ENCODE data around the gene NBPF1.
"Not testable (repeated sequence)": the region's sequence is repeated elsewhere in the genome, so short reads cannot be mapped to it uniquely, and the experiment has no call there.

NBPF1 gene

GRCh38 chr1:16641159-16641975 lies 28.0 kb upstream of the NBPF1 start:
- not testable (repeated sequence) for DNase-seq

- not testable (repeated sequence) for DNase-seq
These were observed 26.0 kb upstream of the NBPF1 start for GRCh38 chr1:16639091-16640031.

GRCh38 chr1:16637941-16638778 lies 24.8 kb upstream of the NBPF1 start:
- not testable (repeated sequence) for DNase-seq

GRCh38 chr1:16636551-16637195 lies 23.3 kb upstream of the NBPF1 start:
- not testable (repeated sequence) for DNase-seq

- not testable (repeated sequence) for DNase-seq
These were observed 22.6 kb upstream of the NBPF1 start for GRCh38 chr1:16635959-16636358.

GRCh38 chr1:16633540-16634282 lies 20.3 kb upstream of the NBPF1 start:
- DNase-seq: not testable (repeated sequence)

GRCh38 chr1:16632044-16632850 lies 18.9 kb upstream of the NBPF1 start:
- not testable (repeated sequence) for DNase-seq

GRCh38 chr1:16631248-16632043 lies 18.1 kb upstream of the NBPF1 start:
- DNase-seq: no peak

- DNase-seq: no peak
These were observed 17.4 kb upstream of the NBPF1 start for GRCh38 chr1:16630661-16631247.

- DNase-seq: not testable (repeated sequence)
These were observed 16.7 kb upstream of the NBPF1 start for GRCh38 chr1:16629916-16630530.

- no peak for DNase-seq
These were observed 15.2 kb upstream of the NBPF1 start for GRCh38 chr1:16628361-16629111.

- not testable (repeated sequence) for DNase-seq
These were observed 13.1 kb upstream of the NBPF1 start for GRCh38 chr1:16626409-16626983.

- DNase-seq: no peak
These were observed 12.4 kb upstream of the NBPF1 start for GRCh38 chr1:16625497-16626408.

- not testable (repeated sequence) for DNase-seq
These were observed 10.7 kb upstream of the NBPF1 start for GRCh38 chr1:16623812-16624719.

- DNase-seq: not testable (repeated sequence)
These were observed 10.0 kb upstream of the NBPF1 start for GRCh38 chr1:16623337-16623736.
